SK-N-MC (cell line): ENCODE results near the gene SOCS1.

Experiments used
- DNase-seq: peaks from one replicate; pipeline ENCODE4 v3.0.0-alpha.2; 2011; ENCODE audit warnings: low read depth, low spot score
- H3K27ac ChIP-seq: fragments of 200-600 bp; sonication (generic); 2 replicates; pipeline ENCODE4 v1.5.1; 2016; ENCODE audit warnings: mixed run types
- H3K36me3 ChIP-seq: fragments of 200-600 bp; sonication (generic); 2 replicates; pipeline ENCODE4 v1.6.1; 2017; ENCODE audit warnings: antibody characterized with exemption, low read length, mixed read lengths; ENCODE audit not compliant: insufficient read depth
- H3K4me3 ChIP-seq: fragments of 200-600 bp; sonication (generic); 2 replicates; pipeline ENCODE4 v1.5.1; 2016
- H3K9ac ChIP-seq: fragments of 200-600 bp; sonication (generic); 2 replicates; pipeline ENCODE4 v1.8.0; 2017; ENCODE audit warnings: mixed run types, mixed read lengths; ENCODE audit not compliant: insufficient read length
- H3K9me3 ChIP-seq: fragments of 200-600 bp; sonication (generic); 2 replicates; pipeline ENCODE4 v1.6.1; 2017; ENCODE audit warnings: low read depth, mild to moderate bottlenecking, antibody characterized with exemption, low read length, moderate library complexity, mixed read lengths
- EZH2 ChIP-seq: fragments of 200-600 bp; sonication (generic); IDR thresholded peaks from one replicate; pipeline ENCODE4 v1.6.1; 2017; ENCODE audit warnings: antibody characterized with exemption
- FOXP2 ChIP-seq: optimal IDR thresholded peaks from 2 replicates; pipeline ENCODE3; 2011; ENCODE audit warnings: mild to moderate bottlenecking, moderate library complexity; ENCODE audit not compliant: insufficient read depth; ENCODE audit errors: extremely low read length, control extremely low read depth
- POLR2AphosphoS5 ChIP-seq: IDR thresholded peaks from 2 replicates; pipeline ENCODE4 v1.6.1; 2012; ENCODE audit warnings: mild to moderate bottlenecking, low read depth, low read length, borderline replicate concordance

SOCS1 gene

GRCh38 chr16:11270602-11271162, 14.7 kb upstream of the SOCS1 start:
- Histone ChIP-seq H3K27ac (no peak overlapping the region), H3K9me3 (no peaks in the 10 kb centered on the region), H3K4me3 (no peak overlapping the region), H3K9ac (no peak overlapping the region), H3K36me3 (no peaks in the 10 kb centered on the region)
- TF ChIP-seq EZH2: no peak
- no peak for TF ChIP-seq POLR2AphosphoS5
- no peak for TF ChIP-seq FOXP2
- no peak for DNase-seq

DNA sequence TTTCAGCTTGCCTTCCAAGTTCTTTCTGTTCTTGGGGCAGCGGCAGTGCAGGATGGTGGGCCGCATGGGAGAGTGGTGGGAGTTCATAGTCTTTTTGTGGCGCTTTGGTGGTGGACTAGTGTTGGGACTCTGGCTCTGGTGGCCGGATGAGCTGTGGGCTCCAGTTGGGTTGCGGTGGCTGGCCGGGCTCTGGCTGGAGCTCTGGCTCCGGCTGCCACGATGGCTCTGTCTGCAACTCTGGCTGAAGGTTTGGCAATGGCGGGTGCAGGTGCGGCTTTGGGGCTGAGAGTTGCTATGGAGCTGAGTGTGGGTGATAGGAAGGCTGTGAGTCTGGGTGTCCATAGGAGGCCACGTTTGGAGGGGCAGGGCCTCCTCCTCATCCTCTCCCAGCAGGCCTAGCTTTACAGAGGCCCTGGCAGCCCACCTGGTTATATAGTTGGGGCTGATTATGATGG, 12.9 kb upstream of the SOCS1 start, which contains the start of gene TNP2:
TNP2 (minus strand) TSS at position 405 of the 455 bp plus-strand sequence; CDS start at position 342, 63 bp downstream.
- Histone ChIP-seq H3K36me3 (no peaks in the 10 kb centered on the region), H3K9me3 (no peaks in the 10 kb centered on the region), H3K27ac (no peak within 1 kb of the TSS), H3K9ac (no peak within 1 kb of the TSS), H3K4me3 (no peak within 1 kb of the TSS)
- DNase-seq: no peak
- no peak for TF ChIP-seq POLR2AphosphoS5
- no peak for TF ChIP-seq FOXP2
- no peak for TF ChIP-seq EZH2

DNA sequence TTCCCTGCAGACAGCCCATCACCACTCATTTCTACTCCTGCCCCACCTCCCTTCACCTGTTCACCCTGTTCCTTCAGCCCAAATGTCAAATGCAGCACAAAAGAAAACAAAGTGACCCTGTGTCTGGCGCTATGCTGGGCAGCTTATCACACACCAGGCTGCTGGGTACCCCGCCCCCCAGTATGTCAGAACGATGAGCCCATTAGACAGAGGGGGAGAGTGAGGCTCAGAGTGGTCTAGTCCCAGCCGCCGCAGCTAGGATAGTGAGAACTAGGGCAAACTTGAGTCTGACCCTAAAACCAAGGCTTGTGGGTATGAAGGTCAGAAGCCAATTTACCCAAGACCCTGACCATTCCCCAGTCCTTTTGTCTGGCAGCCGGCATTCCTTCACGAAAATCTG, 9.1 kb upstream of the SOCS1 start:
- no peak overlapping the region for H3K4me3 ChIP-seq
- H3K27ac ChIP-seq: no peak overlapping the region
- no peak for TF ChIP-seq POLR2AphosphoS5
- TF ChIP-seq FOXP2: no peak
- TF ChIP-seq EZH2: no peak
- H3K9me3 ChIP-seq: no peaks in the 10 kb centered on the region
- no peaks in the 10 kb centered on the region for H3K36me3 ChIP-seq
- DNase-seq: no peak
- H3K9ac ChIP-seq: no peak overlapping the region

DNA sequence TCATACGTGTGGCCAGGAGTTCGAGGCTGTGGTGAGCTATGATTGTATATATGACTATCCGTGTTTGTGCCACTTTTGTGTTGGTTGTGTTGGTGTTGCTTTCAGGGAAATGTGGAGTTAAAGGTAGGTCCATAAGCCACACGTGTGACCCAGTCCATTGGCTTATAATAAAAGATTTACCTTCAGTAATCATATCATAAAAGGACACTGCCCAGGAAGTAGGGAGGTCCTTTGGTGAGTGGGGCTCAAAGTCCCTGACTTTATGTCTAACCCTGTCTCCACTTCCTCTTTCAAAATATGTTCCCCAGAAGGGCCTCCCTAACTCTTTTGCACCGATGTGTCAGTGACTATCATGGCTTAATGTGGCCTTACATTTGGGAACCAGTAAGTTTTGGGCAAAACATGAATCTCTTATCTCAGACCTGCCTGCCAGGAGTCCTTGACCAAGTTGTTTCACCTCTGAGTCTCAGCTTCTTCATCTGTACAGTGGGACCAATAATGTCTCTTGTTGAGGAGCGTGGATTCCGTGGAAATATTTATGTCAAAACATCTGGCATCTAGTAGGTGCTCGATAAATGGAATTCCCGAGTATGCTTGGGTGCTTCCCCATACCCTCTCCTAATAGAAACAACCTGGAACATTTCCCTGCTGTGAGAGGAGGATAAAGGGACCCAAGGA, 8.3 kb upstream of the SOCS1 start:
- no peak for DNase-seq
- H3K27ac ChIP-seq: no peak overlapping the region

DNA sequence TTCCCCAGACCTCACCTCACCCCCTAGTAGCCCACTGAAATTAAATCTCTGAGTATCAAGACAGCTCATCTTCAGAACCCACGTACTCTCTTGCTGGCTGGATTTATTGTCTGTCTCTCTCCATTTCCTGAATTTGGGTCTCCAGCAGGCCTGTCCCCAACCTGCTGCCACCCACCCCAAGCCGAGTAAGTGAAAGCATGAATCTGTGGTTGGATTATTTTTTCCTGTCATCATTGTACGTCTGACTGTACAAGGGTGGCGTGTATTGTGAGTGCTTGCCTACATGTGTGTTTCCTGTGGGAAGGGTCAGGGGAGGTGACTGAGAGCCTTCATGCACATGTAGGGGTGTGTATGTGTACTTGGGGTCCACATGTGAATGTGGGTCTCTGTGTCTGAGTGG, 7.7 kb upstream of the SOCS1 start:
- Histone ChIP-seq H3K9me3 (no peaks in the 10 kb centered on the region), H3K9ac (no peak overlapping the region), H3K27ac (no peak overlapping the region), H3K36me3 (no peaks in the 10 kb centered on the region), H3K4me3 (no peak overlapping the region)
- DNase-seq: no peak
- TF ChIP-seq POLR2AphosphoS5 (no peak), FOXP2 (no peak), EZH2 (no peak)

More for the DNA sequence above, 8.3 kb upstream of the SOCS1 start:
- Histone ChIP-seq H3K36me3 (no peaks in the 10 kb centered on the region), H3K9me3 (no peaks in the 10 kb centered on the region), H3K4me3 (no peak overlapping the region), H3K9ac (no peak overlapping the region)
- TF ChIP-seq POLR2AphosphoS5 (no peak), FOXP2 (no peak), EZH2 (no peak)

DNA sequence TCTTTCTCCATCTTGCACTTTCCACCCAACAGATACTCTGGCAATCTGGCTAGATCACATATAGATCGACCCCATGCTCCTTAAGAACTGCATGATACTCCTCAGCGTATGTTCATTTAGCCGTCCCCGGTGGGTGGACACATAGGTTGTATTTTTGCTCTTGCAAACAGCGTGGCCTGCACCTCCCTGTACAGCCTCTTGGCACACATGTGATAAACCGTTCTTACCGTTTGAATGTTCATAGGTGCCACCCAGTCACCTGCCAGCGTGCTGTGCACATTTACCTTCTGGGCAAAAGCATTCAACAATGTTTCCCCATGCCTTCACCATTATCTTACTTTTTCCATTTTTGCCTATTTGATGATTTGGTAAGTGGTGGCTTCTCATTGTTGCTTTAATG, 6.9 kb upstream of the SOCS1 start:
- no peak for DNase-seq
- Histone ChIP-seq H3K9me3 (no peaks in the 10 kb centered on the region), H3K36me3 (no peaks in the 10 kb centered on the region), H3K4me3 (no peak overlapping the region), H3K27ac (no peak overlapping the region), H3K9ac (no peak overlapping the region)
- TF ChIP-seq FOXP2 (no peak), POLR2AphosphoS5 (no peak), EZH2 (no peak)

GRCh38 chr16:11260596-11260966, 4.6 kb upstream of the SOCS1 start:
- H3K9ac ChIP-seq: no peak overlapping the region
- no peaks in the 10 kb centered on the region for H3K36me3 ChIP-seq
- no peaks in the 10 kb centered on the region for H3K9me3 ChIP-seq
- H3K27ac ChIP-seq: no peak overlapping the region
- TF ChIP-seq POLR2AphosphoS5 (no peak), EZH2 (no peak), FOXP2 (no peak)
- DNase-seq: no peak
- H3K4me3 ChIP-seq: no peak overlapping the region

DNA sequence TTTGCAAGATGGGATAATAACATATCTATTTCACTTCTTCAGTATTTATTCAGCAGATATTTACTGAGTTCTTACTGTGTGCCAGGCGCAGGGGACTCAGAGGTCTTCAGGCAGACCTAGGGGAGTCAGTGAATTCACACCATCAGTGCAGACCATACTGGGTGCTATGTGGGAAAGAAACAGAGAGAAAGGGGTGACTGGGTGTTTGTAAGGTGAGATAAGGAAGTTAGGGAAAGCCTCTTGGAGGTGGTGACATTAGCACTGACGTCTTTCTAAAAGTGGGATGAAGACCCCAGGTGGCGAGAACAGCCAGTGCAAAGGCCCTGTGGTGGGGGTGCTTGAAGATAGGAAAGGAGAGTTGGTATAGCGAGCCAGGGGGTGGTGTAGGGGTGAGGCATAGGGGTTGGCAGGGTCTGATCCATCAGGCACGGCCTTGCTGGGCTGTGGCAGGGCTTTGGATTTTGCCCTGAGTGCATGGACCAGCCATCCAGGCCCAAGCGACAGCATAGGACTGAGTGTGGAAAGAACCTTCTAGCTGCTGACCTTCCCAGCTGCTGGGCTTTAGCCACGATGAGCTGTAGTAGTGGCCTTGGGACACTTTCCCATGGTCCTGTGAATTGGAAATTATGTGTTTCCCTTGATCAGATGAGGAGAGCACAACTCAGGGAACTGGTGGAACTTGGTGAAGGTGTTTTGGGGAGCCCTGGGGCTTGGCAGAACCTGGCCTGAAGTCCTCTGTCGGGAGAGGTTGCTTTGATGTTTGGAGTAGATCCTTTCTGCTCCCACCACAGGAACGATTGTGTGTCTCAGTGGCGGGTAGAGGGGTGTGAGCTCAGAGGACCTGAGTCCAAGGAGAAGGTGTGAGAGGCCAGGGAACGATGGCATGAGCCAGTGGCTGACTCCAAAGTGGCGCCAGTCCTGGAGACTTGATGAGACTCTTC, 3.9 kb upstream of the SOCS1 start:
- Histone ChIP-seq H3K4me3 (no peak overlapping the region), H3K36me3 (no peaks in the 10 kb centered on the region), H3K27ac (no peak overlapping the region), H3K9ac (no peak overlapping the region), H3K9me3 (no peaks in the 10 kb centered on the region)
- no peak for TF ChIP-seq POLR2AphosphoS5
- TF ChIP-seq FOXP2: no peak
- no peak for TF ChIP-seq EZH2
- no peak for DNase-seq
